ENCODE measurements around the gene DYDC2. TPM values are rescaled to one million over a fixed set of nuclear protein-coding genes. Genes with fewer than 3 reads are reported as not detected.

DYDC2 gene
- total RNA-seq, 1 experiment from 2014 or later, result not detected

DNA sequence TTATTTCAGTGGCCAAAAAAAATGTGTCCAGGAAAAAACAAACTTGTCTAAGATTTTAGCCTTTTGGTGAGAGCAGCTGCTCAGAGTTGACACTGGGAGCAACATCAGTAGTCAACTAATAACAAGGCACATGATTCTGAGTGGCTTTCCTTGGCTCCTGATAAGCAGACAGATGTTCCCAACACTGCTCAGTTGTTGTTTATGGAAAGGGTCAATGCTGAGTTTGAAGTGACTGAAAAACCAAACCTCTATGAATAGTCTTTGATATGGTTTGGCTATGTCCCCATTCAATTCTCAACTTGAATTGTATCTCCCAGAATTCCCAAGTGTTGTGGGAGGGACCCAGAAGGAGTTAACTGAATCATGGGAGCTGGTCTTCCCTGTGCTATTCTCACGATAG lies 12.3 kb upstream of the DYDC2 start:
- BruUV-seq (replicated peaks), result no TSS peak
- CTCF ChIA-PET, result no interaction called here

DNA sequence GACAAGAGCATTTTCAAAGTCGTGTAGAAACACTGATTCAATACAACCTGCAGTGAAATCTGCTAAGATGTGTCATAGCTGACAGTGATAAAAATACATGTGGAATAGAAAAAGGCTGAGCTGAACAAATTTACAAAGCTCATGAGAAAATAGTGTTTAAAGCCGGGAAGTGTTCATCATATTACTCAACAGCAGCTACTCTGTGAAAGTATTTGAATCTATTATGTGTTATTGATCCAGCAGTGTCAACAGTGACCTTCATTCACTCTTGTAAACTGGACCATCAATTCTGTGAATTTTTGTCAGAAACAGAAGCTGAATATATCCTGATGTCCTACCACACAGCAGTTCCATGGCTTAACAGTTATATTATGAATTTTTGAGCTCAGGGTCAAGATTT lies 11.7 kb upstream of the DYDC2 start:
- ChIA-PET CTCF (no interaction called here), POLR2A (no interaction called here)
- TF ChIP-seq POLR2AphosphoS5 (IDR thresholded peaks at IDR 0.05; ENCODE audit: low read depth, low read length) (no peak), SIN3A (IDR thresholded peaks at IDR 0.05; ENCODE audit: borderline replicate concordance, insufficient read depth, low read depth, low read length) (no peak), TCF7L2 (IDR thresholded peaks at IDR 0.05; ENCODE audit: low read depth, low read length) (no peak)
- TF ChIP-seq, protein P1, sequence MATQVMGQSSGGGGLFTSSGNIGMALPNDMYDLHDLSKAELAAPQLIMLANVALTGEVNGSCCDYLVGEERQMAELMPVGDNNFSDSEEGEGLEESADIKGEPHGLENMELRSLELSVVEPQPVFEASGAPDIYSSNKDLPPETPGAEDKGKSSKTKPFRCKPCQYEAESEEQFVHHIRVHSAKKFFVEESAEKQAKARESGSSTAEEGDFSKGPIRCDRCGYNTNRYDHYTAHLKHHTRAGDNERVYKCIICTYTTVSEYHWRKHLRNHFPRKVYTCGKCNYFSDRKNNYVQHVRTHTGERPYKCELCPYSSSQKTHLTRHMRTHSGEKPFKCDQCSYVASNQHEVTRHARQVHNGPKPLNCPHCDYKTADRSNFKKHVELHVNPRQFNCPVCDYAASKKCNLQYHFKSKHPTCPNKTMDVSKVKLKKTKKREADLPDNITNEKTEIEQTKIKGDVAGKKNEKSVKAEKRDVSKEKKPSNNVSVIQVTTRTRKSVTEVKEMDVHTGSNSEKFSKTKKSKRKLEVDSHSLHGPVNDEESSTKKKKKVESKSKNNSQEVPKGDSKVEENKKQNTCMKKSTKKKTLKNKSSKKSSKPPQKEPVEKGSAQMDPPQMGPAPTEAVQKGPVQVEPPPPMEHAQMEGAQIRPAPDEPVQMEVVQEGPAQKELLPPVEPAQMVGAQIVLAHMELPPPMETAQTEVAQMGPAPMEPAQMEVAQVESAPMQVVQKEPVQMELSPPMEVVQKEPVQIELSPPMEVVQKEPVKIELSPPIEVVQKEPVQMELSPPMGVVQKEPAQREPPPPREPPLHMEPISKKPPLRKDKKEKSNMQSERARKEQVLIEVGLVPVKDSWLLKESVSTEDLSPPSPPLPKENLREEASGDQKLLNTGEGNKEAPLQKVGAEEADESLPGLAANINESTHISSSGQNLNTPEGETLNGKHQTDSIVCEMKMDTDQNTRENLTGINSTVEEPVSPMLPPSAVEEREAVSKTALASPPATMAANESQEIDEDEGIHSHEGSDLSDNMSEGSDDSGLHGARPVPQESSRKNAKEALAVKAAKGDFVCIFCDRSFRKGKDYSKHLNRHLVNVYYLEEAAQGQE (IDR thresholded peaks at IDR 0.05; ENCODE audit: insufficient read depth in 1 of 2, low read depth in 2 of 2, low read length in 1 of 2), result no peak
- TF ChIP-seq, protein P2, sequence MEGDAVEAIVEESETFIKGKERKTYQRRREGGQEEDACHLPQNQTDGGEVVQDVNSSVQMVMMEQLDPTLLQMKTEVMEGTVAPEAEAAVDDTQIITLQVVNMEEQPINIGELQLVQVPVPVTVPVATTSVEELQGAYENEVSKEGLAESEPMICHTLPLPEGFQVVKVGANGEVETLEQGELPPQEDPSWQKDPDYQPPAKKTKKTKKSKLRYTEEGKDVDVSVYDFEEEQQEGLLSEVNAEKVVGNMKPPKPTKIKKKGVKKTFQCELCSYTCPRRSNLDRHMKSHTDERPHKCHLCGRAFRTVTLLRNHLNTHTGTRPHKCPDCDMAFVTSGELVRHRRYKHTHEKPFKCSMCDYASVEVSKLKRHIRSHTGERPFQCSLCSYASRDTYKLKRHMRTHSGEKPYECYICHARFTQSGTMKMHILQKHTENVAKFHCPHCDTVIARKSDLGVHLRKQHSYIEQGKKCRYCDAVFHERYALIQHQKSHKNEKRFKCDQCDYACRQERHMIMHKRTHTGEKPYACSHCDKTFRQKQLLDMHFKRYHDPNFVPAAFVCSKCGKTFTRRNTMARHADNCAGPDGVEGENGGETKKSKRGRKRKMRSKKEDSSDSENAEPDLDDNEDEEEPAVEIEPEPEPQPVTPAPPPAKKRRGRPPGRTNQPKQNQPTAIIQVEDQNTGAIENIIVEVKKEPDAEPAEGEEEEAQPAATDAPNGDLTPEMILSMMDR (IDR thresholded peaks at IDR 0.05), result no peak
- intact Hi-C loops (cut with micrococcal nuclease; ENCODE audit: unreplicated experiment), result no loop called here
- H3K4me1 ChIP-seq (ENCODE audit: control insufficient read depth, insufficient read depth, low read length), result no peaks in the 10 kb centered on the region
- H3K9me3 ChIP-seq (ENCODE audit: control insufficient read depth, insufficient read depth, low read depth, low read length), result no peaks in the 10 kb centered on the region
- ATAC-seq (no peak), DNase-seq (ENCODE audit: low read depth, low spot score) (no peak)
- no peaks in the 10 kb centered on the region for H3K36me3 ChIP-seq (ENCODE audit: control insufficient read depth, insufficient read depth, low read length)
- in situ Hi-C loops (cut with HindIII; ENCODE audit: low pct_unique_long_range_greater_than_20kb, low sequenced_read_pairs), result no loop called here
- H3K27me3 ChIP-seq (ENCODE audit: control insufficient read depth, insufficient read depth, low read length), result peaks cover 2% of the 10 kb centered on the region; the same call in 1 of the 2 replicates
- H3K4me3 ChIP-seq (ENCODE audit: low read depth in 2 of 2, low read length in 2 of 2), result no peak overlapping the region
- no TSS peak for BruUV-seq (replicated peaks)
- H3K27ac ChIP-seq (ENCODE audit: low read length), result no peak overlapping the region

More for the DNA sequence above, 12.3 kb upstream of the DYDC2 start:
- H3K4me1 ChIP-seq (ENCODE audit: control insufficient read depth, insufficient read depth, low read length), result no peaks in the 10 kb centered on the region
- H3K27ac ChIP-seq (ENCODE audit: low read length), result no peak overlapping the region
- POLR2A ChIA-PET, result no interaction called here
- TF ChIP-seq SIN3A (IDR thresholded peaks at IDR 0.05; ENCODE audit: borderline replicate concordance, insufficient read depth, low read depth, low read length) (no peak), TCF7L2 (IDR thresholded peaks at IDR 0.05; ENCODE audit: low read depth, low read length) (no peak), POLR2AphosphoS5 (IDR thresholded peaks at IDR 0.05; ENCODE audit: low read depth, low read length) (no peak)
- TF ChIP-seq, protein P1 (IDR thresholded peaks at IDR 0.05; ENCODE audit: insufficient read depth in 1 of 2, low read depth in 2 of 2, low read length in 1 of 2), result no peak
- TF ChIP-seq, protein P2 (IDR thresholded peaks at IDR 0.05), result no peak
- ATAC-seq (no peak), DNase-seq (ENCODE audit: low read depth, low spot score) (no peak)
- in situ Hi-C loops (cut with HindIII; ENCODE audit: low pct_unique_long_range_greater_than_20kb, low sequenced_read_pairs), result no loop called here
- no peaks in the 10 kb centered on the region for H3K36me3 ChIP-seq (ENCODE audit: control insufficient read depth, insufficient read depth, low read length)
- H3K4me3 ChIP-seq (ENCODE audit: low read depth in 2 of 2, low read length in 2 of 2), result no peak overlapping the region
- intact Hi-C loops (cut with micrococcal nuclease; ENCODE audit: unreplicated experiment), result no loop called here
- no peaks in the 10 kb centered on the region for H3K9me3 ChIP-seq (ENCODE audit: control insufficient read depth, insufficient read depth, low read depth, low read length)
- peaks cover 2% of the 10 kb centered on the region; the same call in 1 of the 2 replicates for H3K27me3 ChIP-seq (ENCODE audit: control insufficient read depth, insufficient read depth, low read length)
